T follicular helper cell (primary cell): ENCODE data around the gene RGS17.
"Not testable (repeated sequence)": the region's sequence is repeated elsewhere in the genome, so short reads cannot be mapped to it uniquely, and the experiment has no call there.

ENCODE experiments used
- DNase-seq: peaks from one replicate; pipeline ENCODE4 v3.0.0-alpha.2; 2020; ENCODE audit warnings: low read depth

The RGS17 gene

DNA sequence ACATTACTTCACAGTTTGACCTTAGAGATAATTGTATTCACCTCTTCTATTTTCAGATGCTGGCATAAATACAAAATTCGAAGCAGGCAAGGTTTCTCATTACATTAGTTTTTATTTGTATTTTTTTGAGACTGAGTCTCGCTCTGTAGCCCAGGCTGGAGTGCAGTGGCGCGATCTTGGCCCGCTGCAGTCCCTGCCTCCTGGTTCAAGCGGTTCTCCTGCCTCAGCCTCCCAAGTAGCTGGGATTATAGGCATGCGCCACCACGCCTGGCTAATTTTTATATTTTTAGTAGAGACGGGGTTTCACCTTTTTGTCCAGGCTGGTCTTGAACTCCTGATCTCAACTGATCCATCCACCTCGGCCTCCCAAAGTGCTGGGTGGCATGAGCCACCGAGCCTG lies 145.8 kb downstream of the RGS17 start:
- not testable (repeated sequence) for DNase-seq

GRCh38 chr6:152984513-152984872 lies 146.6 kb downstream of the RGS17 start:
- DNase-seq = no peak

DNA sequence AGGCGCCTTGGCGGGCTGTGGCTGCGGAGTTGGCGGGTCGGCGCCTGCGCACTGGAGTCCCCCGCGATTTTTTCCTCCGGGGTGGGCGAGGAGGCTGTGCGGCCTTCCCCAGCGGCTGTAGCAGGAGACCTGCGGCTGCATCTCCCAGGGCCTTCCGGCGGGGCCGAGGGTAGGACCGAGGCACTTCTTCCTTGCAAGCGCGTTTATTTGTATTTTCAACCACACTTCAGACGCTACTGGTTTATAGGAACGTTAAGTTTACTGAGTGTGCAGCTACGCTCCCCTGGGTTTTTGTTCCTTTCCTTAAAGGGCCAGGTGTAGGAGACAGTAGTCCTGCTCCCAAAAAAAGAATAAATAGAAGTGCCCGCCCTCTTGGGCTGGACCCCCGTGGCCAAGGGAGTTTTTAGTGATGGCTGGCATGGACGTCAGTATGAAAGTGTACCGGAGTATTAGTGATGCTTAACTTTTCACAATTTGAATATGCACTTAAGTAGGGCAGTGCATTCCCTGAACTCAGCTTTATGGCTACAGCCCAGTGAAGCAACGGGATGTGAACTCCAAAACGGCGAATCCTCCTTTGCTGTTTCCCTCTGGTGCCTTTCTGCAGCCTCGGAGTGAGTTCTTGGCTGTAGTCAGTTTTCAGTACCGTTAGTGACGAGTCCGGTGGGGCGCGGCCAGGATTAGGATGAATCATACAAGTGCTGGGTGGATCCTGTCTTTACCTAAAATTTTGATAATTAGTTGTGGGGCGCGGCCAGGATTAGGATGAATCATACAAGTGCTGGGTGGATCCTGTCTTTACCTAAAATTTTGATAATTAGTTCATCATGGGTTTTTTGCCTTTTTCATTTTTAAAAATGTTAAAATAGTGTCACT lies 147.2 kb downstream of the RGS17 start:
- DNase-seq = peak; percentile 86

GRCh38 chr6:152982904-152983636 lies 148.0 kb downstream of the RGS17 start, which contains the start of gene FBXO5:
Gene FBXO5 (minus strand): TSS chr6:152983041. CDS start chr6:152982959, 82 bp downstream.
- DNase-seq = peak; percentile 93

DNA sequence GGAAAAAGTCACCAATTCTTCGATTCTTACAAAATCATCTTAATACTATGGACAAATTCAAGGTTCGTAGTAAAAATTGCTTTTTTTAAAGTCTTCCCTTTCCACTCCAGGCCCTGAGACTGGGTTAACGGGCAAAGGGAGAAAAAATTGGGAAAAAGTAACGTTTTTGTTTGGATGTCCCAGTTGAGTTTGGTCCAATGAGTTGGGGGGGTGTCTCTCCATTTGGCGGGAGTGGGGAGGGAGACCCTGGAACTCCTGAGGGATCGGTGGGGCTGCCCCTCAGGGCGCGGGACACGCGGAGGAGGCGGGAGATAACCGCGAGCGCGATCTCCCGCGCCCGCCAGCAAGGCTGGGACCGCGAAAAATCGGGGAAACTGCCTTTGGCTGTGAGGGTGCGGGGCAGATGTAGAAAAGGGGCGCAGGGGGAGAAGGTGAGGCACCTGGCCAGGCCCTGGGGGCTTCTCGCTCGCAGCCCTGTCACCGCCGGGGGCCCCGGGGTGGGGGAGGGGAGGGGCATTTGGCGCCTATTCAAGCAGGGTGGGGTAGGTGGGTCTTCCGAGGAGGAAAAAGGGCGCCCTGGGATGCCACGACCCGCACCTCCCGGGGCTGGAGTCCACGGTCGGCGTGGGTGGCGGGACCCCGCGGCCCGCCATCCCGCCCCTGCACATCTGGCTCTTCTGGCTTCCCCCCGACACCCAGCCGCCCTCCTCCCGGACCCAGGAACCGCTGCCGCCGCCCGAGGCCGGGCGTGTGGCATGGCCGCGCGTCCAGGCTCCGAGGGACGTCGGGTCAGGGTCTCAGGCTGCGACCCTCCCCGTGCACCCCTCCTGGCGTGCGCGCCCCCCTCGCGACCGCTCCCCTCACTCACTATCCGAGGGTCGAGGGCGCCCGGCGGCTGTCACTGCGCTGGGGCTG lies 148.8 kb downstream of the RGS17 start:
- no peak for DNase-seq

GRCh38 chr6:152981219-152981618 lies 149.9 kb downstream of the RGS17 start:
- no peak for DNase-seq

DNA sequence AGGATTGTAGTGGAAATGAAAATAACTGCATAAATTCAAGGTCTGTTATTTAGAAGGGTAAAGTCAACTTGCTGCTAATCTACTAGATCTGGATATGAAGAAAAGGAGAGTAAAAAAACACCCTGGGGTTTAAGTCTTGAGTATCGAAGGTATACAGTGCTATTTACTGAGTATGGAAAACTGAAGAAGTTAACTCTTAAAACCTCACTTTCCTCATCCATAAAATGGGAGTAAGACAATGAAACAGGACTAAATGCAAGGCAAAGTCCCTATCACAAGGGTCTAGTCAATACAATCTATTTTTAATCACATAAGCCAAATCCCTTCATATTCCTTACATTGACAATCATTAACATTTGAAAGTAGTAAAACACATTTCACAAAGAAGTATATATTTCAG lies 150.4 kb downstream of the RGS17 start:
- no peak for DNase-seq

DNA sequence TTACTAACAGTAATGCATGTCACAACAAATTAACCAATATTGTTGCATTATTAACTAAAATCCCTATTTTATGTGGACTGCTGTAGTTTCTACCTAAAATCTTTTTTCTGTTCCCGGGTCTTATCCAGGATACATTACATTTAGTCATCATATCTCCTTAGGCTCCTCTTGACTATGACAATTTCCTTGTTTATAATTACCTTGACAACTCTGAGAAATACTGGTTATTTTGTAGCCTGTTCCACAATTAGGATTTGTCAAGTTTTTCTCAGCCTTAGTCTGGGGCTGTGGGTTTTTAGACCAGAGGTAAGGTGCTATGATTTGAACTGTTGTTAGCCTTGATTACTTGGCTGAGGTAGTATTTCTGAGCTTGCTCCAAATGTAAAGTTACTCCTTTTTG lies 152.0 kb downstream of the RGS17 start:
- no peak for DNase-seq

DNA sequence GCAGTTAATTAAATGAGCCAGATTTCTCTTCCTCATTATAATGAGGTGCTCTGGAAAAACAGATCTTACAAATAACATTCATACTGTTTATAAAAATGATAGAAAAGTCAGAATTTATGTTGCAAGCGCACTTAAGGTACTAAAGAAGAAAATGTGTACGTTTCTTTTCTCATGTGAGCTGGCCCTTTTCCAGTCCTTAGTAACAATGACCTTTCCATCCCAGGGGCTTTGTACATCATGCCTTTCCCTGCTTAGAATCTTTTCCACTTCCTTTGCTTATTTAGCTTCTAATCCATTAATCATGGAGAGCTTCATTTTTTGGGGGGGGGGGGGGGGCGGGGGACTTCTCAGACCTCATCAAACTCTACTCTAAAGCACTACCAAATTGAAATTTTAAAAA lies 153.0 kb downstream of the RGS17 start:
- no peak for DNase-seq

GRCh38 chr6:152977556-152977955 lies 153.5 kb downstream of the RGS17 start:
- no peak for DNase-seq

- DNase-seq = no peak
Measured at GRCh38 chr6:152976749-152977148, 154.3 kb downstream of the RGS17 start.

GRCh38 chr6:152975204-152975915 lies 155.7 kb downstream of the RGS17 start:
- DNase-seq = no peak

GRCh38 chr6:152973916-152974315 lies 157.2 kb downstream of the RGS17 start:
- no peak for DNase-seq

DNA sequence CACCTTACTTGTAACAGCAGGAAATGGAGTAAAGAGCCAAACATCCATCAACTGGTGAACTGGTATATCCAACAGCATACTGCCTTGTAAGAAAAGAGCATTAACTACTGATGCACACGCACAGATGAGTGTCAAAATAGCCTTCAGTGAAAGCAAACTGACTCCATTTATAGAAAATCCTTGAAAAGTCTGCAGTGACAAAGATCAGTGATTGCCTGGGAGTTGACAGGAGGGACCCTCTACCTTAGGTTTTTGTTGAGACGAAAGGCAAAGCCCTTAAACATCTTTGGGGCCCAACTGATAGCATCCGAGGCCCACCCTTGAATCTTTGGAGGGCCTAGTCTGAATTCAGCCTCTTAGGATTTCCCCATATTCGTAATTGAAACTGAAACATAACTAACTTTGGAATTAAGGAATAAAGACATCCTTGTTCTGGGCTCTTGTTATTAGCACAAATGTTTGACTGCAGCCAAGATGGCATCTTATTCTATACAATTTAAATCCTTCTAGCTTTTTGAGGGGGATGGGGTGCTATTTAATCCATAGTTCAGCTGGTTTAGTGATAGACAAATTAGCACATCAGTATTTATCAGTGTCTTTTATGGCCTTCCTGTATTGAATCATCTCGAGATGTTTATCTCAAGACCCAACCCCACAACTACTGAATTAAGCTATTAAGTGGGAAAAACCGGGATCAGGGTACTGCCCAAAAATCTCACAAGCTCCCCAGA lies 161.2 kb downstream of the RGS17 start:
- DNase-seq = no peak

DNA sequence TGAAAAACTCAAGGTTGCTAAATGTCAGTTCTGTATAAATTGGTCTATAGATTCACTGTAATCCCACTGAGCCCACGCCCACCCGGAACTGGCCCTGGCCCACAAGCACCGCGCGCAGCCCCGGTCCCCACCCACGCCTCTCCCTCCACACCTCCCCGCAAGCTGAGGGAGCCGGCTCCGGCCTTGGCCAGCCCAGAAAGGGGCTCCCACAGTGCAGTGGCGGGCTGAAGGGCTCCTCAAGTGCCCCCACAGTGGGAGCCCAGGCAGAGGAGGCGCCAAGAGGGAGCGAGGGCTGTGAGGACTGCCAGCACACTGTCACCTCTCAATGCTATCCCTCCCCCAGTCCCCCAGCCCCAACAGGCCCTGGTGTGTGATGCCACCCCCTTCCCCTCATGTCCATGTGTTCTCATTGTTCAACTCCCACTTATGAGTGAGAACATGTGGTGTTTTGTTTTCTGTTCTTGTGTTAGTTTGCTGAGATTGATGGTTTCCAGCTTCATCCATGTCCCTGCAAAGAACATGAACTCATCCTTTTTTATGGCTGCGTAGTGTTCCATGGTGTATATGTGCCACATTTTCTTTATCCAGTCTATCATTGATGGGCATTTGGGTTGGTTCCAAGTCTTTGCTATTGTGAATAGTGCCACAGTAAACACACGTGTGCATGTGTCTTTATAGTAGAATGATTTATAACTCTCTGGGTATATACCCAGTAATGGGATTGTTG lies 164.8 kb downstream of the RGS17 start:
- DNase-seq = not testable (repeated sequence)

GRCh38 chr6:152959333-152959732 lies 171.7 kb downstream of the RGS17 start:
- no peak for DNase-seq

DNA sequence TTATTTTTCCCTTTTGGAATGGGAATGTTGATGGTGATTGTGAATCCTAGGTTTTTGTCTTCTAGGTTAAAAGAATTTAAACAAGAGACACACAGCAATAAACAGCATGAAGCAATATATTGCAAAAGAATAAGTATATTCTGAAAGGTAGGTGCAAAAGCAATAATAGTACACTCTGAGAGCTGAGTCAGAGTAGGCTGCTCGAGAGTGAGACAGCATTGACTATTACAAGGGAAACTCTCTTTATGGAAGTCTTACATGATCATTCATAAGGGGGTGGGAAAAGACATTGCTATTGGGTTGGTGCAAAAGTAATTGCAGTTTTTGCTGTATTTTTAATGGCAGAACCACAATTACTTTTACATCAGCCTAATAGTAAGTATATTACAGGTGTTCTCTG lies 173.3 kb downstream of the RGS17 start:
- no peak for DNase-seq
